ENCODE measurements around the gene EML4.

Gene EML4

GRCh38 chr2:42137125-42137841 lies 31.9 kb upstream of the EML4 start:
- no peak for DNase-seq

GRCh38 chr2:42138163-42139015 lies 30.8 kb upstream of the EML4 start:
- no peak for DNase-seq

- DNase-seq: no peak
These were observed 30.1 kb upstream of the EML4 start for GRCh38 chr2:42139101-42139500.

- DNase-seq: no peak
These were observed 28.7 kb upstream of the EML4 start for GRCh38 chr2:42140496-42140895.

- DNase-seq: peak; percentile 22 to 31
These were observed 27.2 kb upstream of the EML4 start for GRCh38 chr2:42141687-42142546.

- DNase-seq: no peak
These were observed 26.5 kb upstream of the EML4 start for GRCh38 chr2:42142547-42143184.

- no peak for DNase-seq
These were observed 21.4 kb upstream of the EML4 start for GRCh38 chr2:42147641-42148274.

GRCh38 chr2:42150159-42150558 lies 19.0 kb upstream of the EML4 start:
- no peak for DNase-seq

GRCh38 chr2:42153944-42154581 lies 15.1 kb upstream of the EML4 start:
- DNase-seq: no peak

- no peak for DNase-seq
These were observed 12.4 kb upstream of the EML4 start for GRCh38 chr2:42156721-42157120.

GRCh38 chr2:42161444-42161843 lies 7.7 kb upstream of the EML4 start:
- DNase-seq: no peak

- DNase-seq: no peak
These were observed 5.6 kb upstream of the EML4 start for GRCh38 chr2:42163444-42164045.

- DNase-seq: no peak
These were observed 5.1 kb upstream of the EML4 start for GRCh38 chr2:42164046-42164445.

- no peak for DNase-seq
These were observed 4.2 kb upstream of the EML4 start for GRCh38 chr2:42164971-42165370.

- DNase-seq: no peak
These were observed 1.7 kb upstream of the EML4 start for GRCh38 chr2:42167458-42167857.

GRCh38 chr2:42168459-42169099 lies 574 bp upstream of the EML4 start:
- no peak for DNase-seq

- no peak for DNase-seq
These were observed 845 bp downstream of the EML4 start for GRCh38 chr2:42169874-42170521.

GRCh38 chr2:42170619-42171395 lies 1.7 kb downstream of the EML4 start:
- no peak for DNase-seq

- no peak for DNase-seq
These were observed 2.3 kb downstream of the EML4 start for GRCh38 chr2:42171396-42171980.

Measured in AML-193 (cell line).